HepG2 (cell line): Measurements from ENCODE around the gene STX4. TPM values are rescaled to one million over a fixed set of nuclear protein-coding genes. Genes with fewer than 3 reads are reported as not detected.

Experiments
- ATAC-seq: fragments of 200-7000 bp; cut with Tn5 transposase; 3 replicates; pipeline ENCODE4 v1.9.1; 2020; ENCODE audit warnings: mild to moderate bottlenecking, moderate library complexity
- BruUV-seq: library from RNA; stranded (reverse); fragments of 400-500 nt; replicated peaks from 2 replicates; lab custom pipeline; 2021; lab: Mats Ljungman, UMichigan
- CTCF ChIA-PET: fragments of 300-600 bp; formaldehyde crosslinking; extraction: SDS; loops from one replicate; lab custom pipeline; 2021; ENCODE audit warnings: low total read pairs, inconsistent platforms, low intra/inter-chr PET ratio; lab: Yijun Ruan, JAX
- POLR2A ChIA-PET: fragments of 350-600 bp; sonication (Branson Sonifier 250); formaldehyde crosslinking; loops from one replicate; lab custom pipeline; 2020; ENCODE audit warnings: antibody characterized with exemption, inconsistent platforms; lab: Yijun Ruan, JAX
- DNase-seq: peaks from one replicate; pipeline ENCODE4 v3.0.0-alpha.2; 2015; ENCODE audit warnings: low spot score
- FAIRE-seq: peaks from 3 replicates; lab custom pipeline; 2011; peaks lifted over from hg19 to GRCh38; lab: Jason Lieb, UNC
- H2AFZ ChIP-seq: one replicate; pipeline ENCODE4 v1.6.1; 2011; ENCODE audit warnings: low read length, inconsistent platforms
- H3K27ac ChIP-seq: fragments of 300-600 bp; 3 replicates; pipeline ENCODE4 v1.8.0; 2011; ENCODE audit warnings: mixed run types, mild to moderate bottlenecking, mixed read lengths, low read length, inconsistent platforms; ENCODE audit not compliant: insufficient read depth; ENCODE audit errors: extremely low read length
- H3K27me3 ChIP-seq, 2 experiments: fragments of 200-600 bp in 1 of 2; 2 replicates in 1 of 2; 3 replicates in 1 of 2; pipeline versions ENCODE4 v1.6.0 to v1.8.0; 2011; ENCODE audit warnings: low read length in 2 of 2, mild to moderate bottlenecking in 2 of 2, moderate library complexity in 2 of 2, inconsistent platforms in 1 of 2; ENCODE audit not compliant: insufficient read depth in 2 of 2, control insufficient read depth in 1 of 2
- H3K36me3 ChIP-seq, 2 experiments: fragments of 200-600 bp in 1 of 2; replicated peaks in 1 of 2; 2 replicates in 1 of 2; 3 replicates in 1 of 2; pipeline versions ENCODE4 v1.5.1 to v1.8.0; 2011; ENCODE audit warnings: low read length in 2 of 2, inconsistent platforms in 1 of 2; ENCODE audit not compliant: insufficient read depth in 2 of 2, control insufficient read depth in 1 of 2
- H3K4me1 ChIP-seq: 2 replicates; pipeline ENCODE4 v1.5.1; 2012; ENCODE audit warnings: low read length, inconsistent platforms; ENCODE audit not compliant: insufficient read depth
- H3K4me2 ChIP-seq: 2 replicates; pipeline ENCODE4 v1.6.0; 2011; ENCODE audit warnings: low read depth, low read length, inconsistent platforms
- H3K4me3 ChIP-seq, 3 experiments: fragments of 200-600 bp in 1 of 3; sonication (generic), shearing (Covaris generic) in 1 of 3; replicated peaks in 1 of 3; 2 replicates each; pipeline ENCODE4 v1.5.1; 2011 to 2016; ENCODE audit warnings: low read length in 3 of 3, inconsistent platforms in 2 of 3, low read depth in 2 of 3, mild to moderate bottlenecking in 2 of 3, control low read depth in 1 of 3, mixed read lengths in 1 of 3; ENCODE audit not compliant: insufficient read depth in 1 of 3
- H3K79me2 ChIP-seq: one replicate; pipeline ENCODE4 v1.6.1; 2011; ENCODE audit warnings: low read length, inconsistent platforms; ENCODE audit not compliant: insufficient read depth
- H3K9ac ChIP-seq: 2 replicates; pipeline ENCODE4 v1.6.0; 2011; ENCODE audit warnings: mild to moderate bottlenecking, low read depth, low read length, inconsistent platforms; ENCODE audit not compliant: insufficient read depth
- H3K9me3 ChIP-seq: 2 replicates; pipeline ENCODE4 v1.5.1; 2012; ENCODE audit warnings: mild to moderate bottlenecking, low read length
- H4K20me1 ChIP-seq: 2 replicates; pipeline ENCODE4 v1.6.0; 2011; ENCODE audit warnings: inconsistent platforms, mild to moderate bottlenecking, low read length, moderate library complexity; ENCODE audit not compliant: insufficient read depth
- RARG ChIP-seq: sonication (generic); formaldehyde crosslinking; IDR thresholded peaks from 2 replicates; pipeline ENCODE4 v1.4.0; 2020; ENCODE audit warnings: low read depth, mild to moderate bottlenecking, missing genetic modification reagents
- RBFOX2 ChIP-seq: fragments of 200-400 bp; formaldehyde crosslinking; IDR thresholded peaks from 2 replicates; pipeline ENCODE4 v1.6.1; 2017; ENCODE audit warnings: low read depth, mild to moderate bottlenecking, low read length
- WGBS: methylation state at CpG from one replicate; pipeline ENCODE4 v1.1.6; 2017; ENCODE audit warnings: low lambda C conversion rate; 5-methylcytosine and 5-hydroxymethylcytosine counted together
- in situ Hi-C: cut with HindIII; loops from 2 replicates; pipeline ENCODE4 v1.10.0; 2017; ENCODE audit warnings: low pct_unique_long_range_greater_than_20kb; ENCODE audit not compliant: extremely low pct_ligation_motif_present
- intact Hi-C: fragments of 100-400 bp; cut with micrococcal nuclease; formaldehyde crosslinking; loops from one replicate; pipeline ENCODE4 v1.10.0; 2022; ENCODE audit not compliant: unreplicated experiment
- polyA plus RNA-seq, 8 experiments: library from polyadenylated mRNA; depleted of rRNA in 3 of 8; stranded (reverse) in 7 of 8; unstranded in 1 of 8; fragments of >200 nt; fragmentation: Illumina TruSeq in 4 of 8; extraction: Trizol in 4 of 8; gene quantifications; 2 replicates each; pipeline versions ENCODE4 v1.2.1 to v1.2.3, GENCODE V29; 2011 to 2016; ENCODE audit warnings: low read depth in 4 of 8, missing spikeins in 1 of 8, mixed read lengths in 1 of 8; ENCODE audit not compliant: insufficient read depth in 1 of 8
- total RNA-seq, 5 experiments: library from RNA; depleted of rRNA; stranded (reverse); fragments of >200 nt; fragmentation: Illumina TruSeq; extraction: Trizol; gene quantifications; 2 replicates each; pipeline ENCODE4 v1.2.3, GENCODE V29; 2016; ENCODE audit warnings: low read depth in 1 of 5
- TF ChIP-seq, protein P1 (sequence below): sonication (generic); formaldehyde crosslinking; IDR thresholded peaks from 2 replicates; pipeline ENCODE4 v1.4.0; 2020; ENCODE audit warnings: mild to moderate bottlenecking, missing genetic modification reagents
- TF ChIP-seq, protein P2 (sequence below): sonication (generic); formaldehyde crosslinking; IDR thresholded peaks from 2 replicates; pipeline ENCODE4 v1.5.1; 2020; ENCODE audit warnings: mild to moderate bottlenecking, missing genetic modification reagents, moderate library complexity

STX4 gene
- total and polyA plus RNA-seq, 2 of the 13 experiments (the other 11 are each of a cell fraction or from before 2014, with no cell fraction given): 29.2 to 34.6 TPM

- Histone ChIP-seq H2AFZ (no peak overlapping the region), H3K27ac (no peak overlapping the region), H3K27me3 (no peaks in the 10 kb centered on the region)
- no peak for FAIRE-seq
- no peak; the same call in 2 of the 3 replicates for ATAC-seq
- in situ Hi-C loops: no loop called here
- TF ChIP-seq RBFOX2 (0 out of 2 replicates have a peak, but pooled peaks have one; percentile 14), RARG (CRISPR knock-in tag) (no peak)
- TF ChIP-seq, protein P1, sequence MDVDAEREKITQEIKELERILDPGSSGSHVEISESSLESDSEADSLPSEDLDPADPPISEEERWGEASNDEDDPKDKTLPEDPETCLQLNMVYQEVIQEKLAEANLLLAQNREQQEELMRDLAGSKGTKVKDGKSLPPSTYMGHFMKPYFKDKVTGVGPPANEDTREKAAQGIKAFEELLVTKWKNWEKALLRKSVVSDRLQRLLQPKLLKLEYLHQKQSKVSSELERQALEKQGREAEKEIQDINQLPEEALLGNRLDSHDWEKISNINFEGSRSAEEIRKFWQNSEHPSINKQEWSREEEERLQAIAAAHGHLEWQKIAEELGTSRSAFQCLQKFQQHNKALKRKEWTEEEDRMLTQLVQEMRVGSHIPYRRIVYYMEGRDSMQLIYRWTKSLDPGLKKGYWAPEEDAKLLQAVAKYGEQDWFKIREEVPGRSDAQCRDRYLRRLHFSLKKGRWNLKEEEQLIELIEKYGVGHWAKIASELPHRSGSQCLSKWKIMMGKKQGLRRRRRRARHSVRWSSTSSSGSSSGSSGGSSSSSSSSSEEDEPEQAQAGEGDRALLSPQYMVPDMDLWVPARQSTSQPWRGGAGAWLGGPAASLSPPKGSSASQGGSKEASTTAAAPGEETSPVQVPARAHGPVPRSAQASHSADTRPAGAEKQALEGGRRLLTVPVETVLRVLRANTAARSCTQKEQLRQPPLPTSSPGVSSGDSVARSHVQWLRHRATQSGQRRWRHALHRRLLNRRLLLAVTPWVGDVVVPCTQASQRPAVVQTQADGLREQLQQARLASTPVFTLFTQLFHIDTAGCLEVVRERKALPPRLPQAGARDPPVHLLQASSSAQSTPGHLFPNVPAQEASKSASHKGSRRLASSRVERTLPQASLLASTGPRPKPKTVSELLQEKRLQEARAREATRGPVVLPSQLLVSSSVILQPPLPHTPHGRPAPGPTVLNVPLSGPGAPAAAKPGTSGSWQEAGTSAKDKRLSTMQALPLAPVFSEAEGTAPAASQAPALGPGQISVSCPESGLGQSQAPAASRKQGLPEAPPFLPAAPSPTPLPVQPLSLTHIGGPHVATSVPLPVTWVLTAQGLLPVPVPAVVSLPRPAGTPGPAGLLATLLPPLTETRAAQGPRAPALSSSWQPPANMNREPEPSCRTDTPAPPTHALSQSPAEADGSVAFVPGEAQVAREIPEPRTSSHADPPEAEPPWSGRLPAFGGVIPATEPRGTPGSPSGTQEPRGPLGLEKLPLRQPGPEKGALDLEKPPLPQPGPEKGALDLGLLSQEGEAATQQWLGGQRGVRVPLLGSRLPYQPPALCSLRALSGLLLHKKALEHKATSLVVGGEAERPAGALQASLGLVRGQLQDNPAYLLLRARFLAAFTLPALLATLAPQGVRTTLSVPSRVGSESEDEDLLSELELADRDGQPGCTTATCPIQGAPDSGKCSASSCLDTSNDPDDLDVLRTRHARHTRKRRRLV: no peak
- TF ChIP-seq, protein P2, sequence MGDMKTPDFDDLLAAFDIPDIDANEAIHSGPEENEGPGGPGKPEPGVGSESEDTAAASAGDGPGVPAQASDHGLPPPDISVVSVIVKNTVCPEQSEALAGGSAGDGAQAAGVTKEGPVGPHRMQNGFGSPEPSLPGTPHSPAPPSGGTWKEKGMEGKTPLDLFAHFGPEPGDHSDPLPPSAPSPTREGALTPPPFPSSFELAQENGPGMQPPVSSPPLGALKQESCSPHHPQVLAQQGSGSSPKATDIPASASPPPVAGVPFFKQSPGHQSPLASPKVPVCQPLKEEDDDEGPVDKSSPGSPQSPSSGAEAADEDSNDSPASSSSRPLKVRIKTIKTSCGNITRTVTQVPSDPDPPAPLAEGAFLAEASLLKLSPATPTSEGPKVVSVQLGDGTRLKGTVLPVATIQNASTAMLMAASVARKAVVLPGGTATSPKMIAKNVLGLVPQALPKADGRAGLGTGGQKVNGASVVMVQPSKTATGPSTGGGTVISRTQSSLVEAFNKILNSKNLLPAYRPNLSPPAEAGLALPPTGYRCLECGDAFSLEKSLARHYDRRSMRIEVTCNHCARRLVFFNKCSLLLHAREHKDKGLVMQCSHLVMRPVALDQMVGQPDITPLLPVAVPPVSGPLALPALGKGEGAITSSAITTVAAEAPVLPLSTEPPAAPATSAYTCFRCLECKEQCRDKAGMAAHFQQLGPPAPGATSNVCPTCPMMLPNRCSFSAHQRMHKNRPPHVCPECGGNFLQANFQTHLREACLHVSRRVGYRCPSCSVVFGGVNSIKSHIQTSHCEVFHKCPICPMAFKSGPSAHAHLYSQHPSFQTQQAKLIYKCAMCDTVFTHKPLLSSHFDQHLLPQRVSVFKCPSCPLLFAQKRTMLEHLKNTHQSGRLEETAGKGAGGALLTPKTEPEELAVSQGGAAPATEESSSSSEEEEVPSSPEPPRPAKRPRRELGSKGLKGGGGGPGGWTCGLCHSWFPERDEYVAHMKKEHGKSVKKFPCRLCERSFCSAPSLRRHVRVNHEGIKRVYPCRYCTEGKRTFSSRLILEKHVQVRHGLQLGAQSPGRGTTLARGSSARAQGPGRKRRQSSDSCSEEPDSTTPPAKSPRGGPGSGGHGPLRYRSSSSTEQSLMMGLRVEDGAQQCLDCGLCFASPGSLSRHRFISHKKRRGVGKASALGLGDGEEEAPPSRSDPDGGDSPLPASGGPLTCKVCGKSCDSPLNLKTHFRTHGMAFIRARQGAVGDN: peak; percentile 23; the same call in 1 of the 2 replicates
- TF ChIP-seq, all 625 proteins: peak for 2
- H3K36me3 ChIP-seq: peaks cover 14 to 25% of the 10 kb centered on the region in 2 experiments; a peak in 4 of 5 replicates
- WGBS: 98% methylated on average over 42 of the region's 42 CpGs
- CTCF ChIA-PET: no interaction called here
- no peaks in the 10 kb centered on the region for H3K9me3 ChIP-seq
- no peak overlapping the region for H3K4me3 ChIP-seq
- no peaks in the 10 kb centered on the region for H3K4me1 ChIP-seq
- BruUV-seq: no TSS peak
- DNase-seq: no peak
- H3K4me2 ChIP-seq: no peak overlapping the region
- no peak overlapping the region for H3K9ac ChIP-seq
- POLR2A ChIA-PET: interaction anchor here (0.6 kb wide), 1 partner anchor 11 kb away, joined by 3 read pairs; no protein-coding TSS in a partner anchor
- H3K79me2 ChIP-seq: peaks cover 4% of the 10 kb centered on the region
- H4K20me1 ChIP-seq: no peaks in the 10 kb centered on the region
- intact Hi-C loops: no loop called here
Measured at GRCh38 chr16:31061126-31061812, 27.9 kb downstream of the STX4 start.
